HG03039 (cell line): Measurements from ENCODE around the gene ASTN2.

Source experiments
- ATAC-seq: cut with Tn5 transposase; IDR thresholded peaks from one replicate; pipeline ENCODE4 v1.9.1; 2021; ENCODE audit warnings: mild to moderate bottlenecking, moderate library complexity; ENCODE audit not compliant: unreplicated experiment

The ASTN2 gene

DNA sequence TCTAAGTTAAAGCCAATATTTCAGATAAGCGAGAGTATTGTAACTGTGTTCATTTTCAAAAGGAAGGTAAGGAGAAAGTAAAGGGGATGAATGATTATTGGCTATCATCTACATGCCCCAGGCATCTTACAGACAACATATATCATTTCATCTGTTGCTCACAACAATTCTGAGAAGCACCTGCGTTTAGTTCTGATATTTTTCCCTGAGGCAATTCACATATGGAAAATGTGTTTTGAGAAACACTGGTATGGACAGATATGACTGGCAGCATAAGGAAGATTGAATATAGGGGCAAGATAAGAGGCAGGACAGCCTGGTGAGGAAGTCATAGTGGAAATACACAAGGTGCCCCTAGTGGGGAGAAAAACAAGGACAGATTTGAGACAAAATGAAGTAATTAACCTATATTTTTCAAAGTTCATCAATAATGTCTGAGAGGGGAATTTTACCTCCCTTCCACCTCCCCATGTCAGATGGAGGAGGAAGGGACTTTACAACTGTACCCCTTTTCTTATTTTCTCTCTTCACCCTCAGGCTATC, 815.4 kb downstream of the ASTN2 start:
- ATAC-seq: no peak

DNA sequence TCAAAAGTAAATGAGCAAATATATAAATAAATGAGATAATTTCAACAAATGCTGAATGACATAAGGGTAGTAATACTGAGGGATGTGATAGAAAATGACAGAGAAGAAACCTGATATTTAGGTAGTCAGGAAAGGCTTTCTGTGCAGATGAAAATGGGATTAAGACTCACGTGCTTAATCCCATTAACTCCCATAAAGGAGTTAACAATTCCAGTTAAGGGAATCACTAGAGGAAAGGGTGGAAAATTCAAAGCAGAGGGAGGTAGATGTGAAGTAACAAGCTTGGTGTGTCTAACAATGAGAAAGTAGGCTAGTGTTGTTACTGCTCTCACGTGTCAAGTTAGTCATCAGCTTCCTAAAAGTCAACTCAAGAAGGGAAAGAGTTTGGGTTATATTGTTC, 818.2 kb downstream of the ASTN2 start:
- no peak for ATAC-seq

DNA sequence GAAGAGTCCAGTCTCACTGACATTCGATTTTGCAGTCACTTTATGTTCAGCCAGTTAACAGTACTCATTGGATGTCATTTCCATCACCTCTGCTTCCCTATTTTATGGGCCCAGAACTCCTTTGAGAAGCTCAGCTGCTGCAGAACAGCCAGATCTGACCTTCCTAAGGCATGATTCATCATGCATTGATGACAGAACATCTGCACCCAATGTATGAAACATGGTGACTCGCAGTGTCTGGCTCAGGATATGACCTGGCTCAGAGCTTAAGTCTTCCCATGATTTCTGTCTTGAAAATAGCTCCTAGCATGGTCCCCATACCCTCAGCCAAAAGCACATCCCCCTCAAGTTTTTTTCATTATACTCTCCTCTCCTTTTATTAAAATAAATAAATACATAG, 820.3 kb downstream of the ASTN2 start:
- ATAC-seq: no peak

GRCh38 chr9:116592970-116593369, 821.9 kb downstream of the ASTN2 start:
- no peak for ATAC-seq

GRCh38 chr9:116589392-116590354, 825.2 kb downstream of the ASTN2 start:
- peak; percentile 51 for ATAC-seq

DNA sequence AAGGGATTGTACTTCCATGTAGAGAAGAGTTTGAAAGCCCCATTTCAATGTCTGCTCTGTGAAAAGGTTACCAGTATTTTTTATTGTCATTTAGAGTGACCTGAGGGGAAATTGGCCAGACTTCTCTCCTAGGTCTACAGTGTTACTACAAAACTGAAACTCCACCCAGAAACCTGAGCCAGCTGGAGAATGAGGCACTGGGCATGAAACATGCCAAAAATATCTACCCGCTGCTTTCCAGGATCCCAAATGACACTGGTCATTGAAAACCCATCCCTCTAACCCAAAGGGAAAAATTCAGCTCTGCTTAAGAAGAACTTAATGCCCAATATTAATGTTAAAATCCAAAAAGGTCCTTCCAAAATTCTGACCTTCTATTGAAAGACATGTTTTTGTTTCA, 826.9 kb downstream of the ASTN2 start:
- no peak for ATAC-seq

DNA sequence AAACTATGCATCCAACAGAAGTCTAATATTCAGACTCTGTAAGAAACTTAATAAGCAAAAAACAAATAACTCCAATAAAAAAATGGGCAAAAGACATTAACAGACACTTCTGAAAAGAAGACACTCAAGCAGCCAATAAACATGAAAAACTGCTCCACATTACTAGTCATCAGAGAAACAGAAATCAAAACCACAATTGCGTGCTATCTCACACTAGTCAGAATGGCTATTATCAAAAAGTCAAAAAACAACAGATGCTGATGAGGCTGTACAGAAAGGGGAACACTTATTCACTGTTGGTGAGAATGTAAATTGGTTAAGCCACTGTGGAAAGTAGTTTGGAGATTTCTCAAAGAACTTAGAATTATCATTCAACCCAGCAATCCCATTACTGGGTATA, 829.0 kb downstream of the ASTN2 start:
- no peak for ATAC-seq

DNA sequence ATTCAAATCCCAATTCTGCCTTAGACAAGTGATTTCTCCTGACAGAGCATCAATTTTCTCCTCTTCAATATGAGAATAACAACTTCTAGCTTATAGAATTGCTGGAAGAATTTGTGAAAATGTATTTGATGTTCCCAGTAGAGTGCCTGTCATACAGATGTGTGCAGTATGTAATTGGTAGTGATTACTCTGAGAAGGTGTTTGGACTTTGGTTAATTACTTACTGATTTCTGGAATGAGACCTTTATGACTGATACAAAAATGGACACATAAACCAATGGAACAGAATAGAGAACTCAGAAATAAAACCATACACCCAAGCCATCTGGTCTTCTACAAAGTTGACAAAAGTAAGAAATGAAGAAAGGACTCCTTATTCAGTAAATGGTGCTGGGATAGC, 829.7 kb downstream of the ASTN2 start:
- ATAC-seq: no peak

- no peak for ATAC-seq
Observed at GRCh38 chr9:116580853-116581252, 834.0 kb downstream of the ASTN2 start.

- no peak for ATAC-seq
Observed at GRCh38 chr9:116576386-116576785, 838.5 kb downstream of the ASTN2 start.

GRCh38 chr9:116574027-116574679, 840.7 kb downstream of the ASTN2 start:
- no peak for ATAC-seq

GRCh38 chr9:116572095-116572748, 842.6 kb downstream of the ASTN2 start:
- ATAC-seq: peak; percentile 80

DNA sequence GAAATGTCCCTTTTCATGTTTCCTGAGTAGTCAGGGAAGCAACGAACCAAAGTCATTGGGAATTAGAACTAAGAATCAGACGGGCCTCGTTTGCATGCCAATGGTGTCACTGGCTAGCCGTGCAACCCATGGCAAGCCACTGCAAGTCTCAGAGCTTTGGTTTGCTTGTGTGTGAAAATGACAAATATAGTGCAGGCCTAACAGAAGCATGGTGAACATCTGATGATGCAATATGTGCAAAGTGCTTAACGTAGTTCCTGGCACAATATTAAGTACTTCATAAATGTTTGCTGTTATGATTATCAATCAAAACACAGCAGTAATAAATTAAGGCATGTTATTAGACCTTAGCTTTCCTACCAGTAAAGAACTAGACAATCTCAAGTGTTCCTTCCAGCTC, 845.7 kb downstream of the ASTN2 start:
- no peak for ATAC-seq

DNA sequence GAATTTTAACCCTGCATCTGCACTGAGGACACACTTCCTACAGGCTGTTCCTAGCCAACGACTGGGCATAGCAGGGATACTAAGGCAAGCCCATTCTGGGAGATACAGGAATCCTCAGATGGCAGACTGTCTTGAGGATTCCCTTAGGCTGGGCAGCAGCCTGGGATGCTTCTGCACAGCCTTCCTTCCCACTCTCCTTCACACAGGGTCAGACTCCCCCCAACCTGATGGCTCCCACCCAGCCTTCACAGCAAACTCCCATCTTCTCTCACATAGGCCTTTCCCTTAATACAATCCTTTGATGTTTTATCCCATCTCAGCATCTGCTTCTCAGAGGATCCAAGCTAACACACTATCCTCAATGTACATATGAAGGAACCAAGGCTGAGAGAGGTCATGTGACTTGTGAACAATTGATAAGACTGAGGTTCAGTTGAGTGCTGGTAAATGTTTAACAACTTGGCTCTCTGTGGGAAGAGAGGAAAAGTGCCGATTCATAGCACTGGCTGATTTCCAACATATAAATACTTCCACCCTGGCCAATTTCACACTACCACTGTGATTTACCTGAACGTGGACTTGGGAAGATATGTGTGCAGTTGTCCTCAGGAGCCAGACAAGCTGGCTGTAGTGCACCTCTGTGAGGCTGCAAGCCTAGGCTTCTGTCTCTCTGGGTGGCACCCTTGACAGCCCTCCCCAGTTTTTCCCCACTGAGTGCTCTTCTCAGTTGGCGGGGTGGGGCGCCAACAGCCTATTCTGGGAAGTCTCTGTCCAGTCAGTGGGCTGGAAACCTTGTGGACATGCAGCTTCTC, 848.0 kb downstream of the ASTN2 start:
- ATAC-seq: no peak

- no peak for ATAC-seq
Observed at GRCh38 chr9:116565986-116566385, 848.9 kb downstream of the ASTN2 start.

DNA sequence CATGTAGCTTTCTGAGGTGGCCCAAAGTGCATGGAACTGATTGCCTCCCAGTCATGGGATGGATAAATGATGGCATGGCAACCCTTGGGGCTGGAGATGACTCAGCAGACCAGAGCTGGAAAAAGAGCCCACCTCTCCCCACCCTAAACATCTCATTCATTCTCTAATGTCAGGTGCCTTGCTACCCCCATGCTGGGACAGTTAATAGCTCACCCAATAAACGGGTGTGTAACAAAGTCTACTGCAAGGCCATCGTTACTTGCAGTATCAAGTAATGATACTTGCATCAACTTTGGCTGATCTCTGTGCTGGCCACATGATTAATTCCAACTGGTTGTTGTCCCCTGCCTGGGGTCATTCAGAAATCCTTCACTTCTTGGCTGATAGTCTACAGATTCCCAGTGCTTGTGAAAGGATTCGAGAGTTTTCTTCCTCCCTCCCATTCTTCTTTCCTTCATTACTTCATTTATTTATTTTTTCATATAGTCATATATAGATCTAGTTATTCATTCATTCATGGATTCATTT, 850.5 kb downstream of the ASTN2 start:
- no peak for ATAC-seq

DNA sequence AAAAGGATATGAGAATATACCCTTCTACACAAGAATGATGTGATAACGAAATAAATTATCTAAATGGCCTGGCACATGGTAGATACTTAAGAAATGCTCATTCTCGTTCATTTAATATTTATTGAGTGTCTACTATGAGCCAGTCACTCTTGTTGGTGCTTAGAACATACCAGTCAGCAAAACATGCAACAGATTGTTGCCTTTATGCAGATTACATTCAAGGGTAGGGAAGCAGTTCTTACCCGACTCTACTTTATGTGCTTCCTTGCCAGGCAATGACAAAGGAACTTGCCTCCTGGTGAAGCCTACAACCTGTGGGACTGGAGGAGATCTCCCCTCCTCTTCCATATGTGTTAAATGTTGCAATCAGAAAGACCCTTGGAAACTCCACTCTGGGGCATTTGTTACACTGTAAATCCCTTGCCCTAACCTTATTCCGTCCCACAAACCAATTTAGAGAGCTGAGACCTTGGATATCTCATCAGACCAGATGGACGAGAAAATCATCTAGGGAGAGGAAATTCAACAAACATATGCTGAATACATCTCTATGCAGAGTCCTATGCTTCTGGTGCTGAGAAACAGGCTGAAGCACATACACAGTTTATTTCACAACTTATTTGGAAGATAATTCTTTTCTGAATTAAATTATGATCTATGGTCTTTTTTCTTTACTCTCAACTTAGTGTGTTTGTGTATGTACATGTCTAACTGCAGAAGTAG, 855.9 kb downstream of the ASTN2 start:
- no peak for ATAC-seq

DNA sequence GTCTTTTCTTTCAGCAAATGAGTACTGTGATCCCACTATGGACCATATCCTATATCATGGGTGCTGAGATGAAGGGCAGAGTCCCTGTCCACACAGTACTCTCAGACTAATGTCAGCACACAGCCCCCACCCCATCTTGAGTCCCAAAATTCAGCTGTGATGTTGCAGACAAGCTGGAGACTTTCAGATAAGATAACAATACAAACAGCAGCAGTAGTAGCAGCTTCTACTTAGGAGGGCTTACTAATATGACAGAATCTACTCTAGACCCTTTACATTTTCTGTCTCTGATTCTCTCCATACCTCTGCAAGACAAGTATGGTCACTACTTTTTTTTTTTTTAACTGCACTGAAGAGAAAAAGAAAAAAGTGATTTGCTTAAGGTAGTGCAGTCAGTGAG, 856.8 kb downstream of the ASTN2 start:
- ATAC-seq: no peak

DNA sequence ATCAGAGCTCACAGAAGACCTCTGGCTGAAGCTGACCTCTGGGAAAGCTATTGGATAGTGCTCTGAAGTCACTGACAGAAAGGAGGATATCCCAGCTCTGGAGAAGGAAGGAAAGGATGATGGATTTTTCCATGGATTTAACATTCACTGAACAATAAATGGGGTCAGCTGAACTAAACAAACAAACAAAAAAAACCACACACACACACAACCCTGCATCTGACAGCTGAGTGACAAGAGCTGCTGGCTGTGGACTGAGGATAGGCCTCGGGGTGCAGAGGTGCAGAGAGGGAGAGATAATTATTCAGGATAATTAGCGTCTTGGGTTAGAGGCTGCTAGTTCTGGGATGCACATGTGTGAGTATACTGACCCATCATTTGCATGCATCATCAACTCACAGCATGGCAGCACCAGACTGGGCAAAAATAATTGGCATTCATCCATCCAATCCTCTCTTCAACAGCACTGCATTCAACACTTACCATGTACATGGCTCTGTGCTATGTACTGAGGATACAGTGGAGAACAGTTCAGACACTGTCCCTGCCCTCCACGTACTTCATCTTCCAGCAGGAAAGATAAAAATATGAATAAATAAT, 859.2 kb downstream of the ASTN2 start:
- no peak for ATAC-seq
